Right hindlimb (tissue), 1 donor: ENCODE results near the gene MCM8.

ENCODE experiments used
- DNase-seq: peaks from one replicate; pipeline ENCODE4 v3.0.0-alpha.2; 2018

Gene MCM8

DNA sequence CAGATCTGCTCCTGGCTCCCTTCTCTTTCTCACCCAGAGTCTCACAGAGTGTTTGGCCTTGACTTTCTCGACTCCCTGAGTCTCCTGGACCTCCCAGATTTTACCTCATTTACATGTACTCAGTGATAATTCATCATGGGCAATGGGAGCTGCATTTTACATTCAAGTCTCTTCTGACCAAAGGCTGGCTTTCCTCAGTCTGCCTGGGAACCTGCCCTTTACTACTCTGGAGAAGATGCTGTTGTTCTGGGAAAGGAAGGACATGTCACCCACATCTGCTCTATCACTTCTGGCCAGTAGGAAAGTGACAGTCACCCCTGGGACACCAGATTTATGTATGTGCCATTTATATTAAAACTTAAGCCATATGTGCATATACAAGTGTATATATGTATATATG is 96.0 kb downstream of the MCM8 start:
- DNase-seq = no peak

DNA sequence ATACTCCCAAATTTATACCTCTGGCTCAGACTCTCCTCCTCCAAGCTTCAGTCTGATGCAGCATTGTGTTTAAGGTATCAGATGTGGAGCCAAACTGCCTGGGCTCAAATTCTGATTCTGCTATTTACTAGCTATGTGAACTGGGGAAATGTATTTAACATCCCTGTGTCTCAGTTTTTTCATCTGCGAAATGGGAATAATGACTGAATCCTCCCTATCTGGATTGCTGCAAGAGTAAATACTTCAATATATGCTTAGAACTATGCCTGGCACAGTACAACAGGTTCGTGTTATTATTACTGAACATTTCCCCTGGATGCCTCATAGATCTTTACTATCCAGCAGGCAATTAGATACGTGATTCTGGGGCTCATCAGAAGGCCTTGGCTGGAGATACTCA is 97.9 kb downstream of the MCM8 start:
- no peak for DNase-seq
